NCI-H345 (cell line): ENCODE measurements around the gene ZNF608.

ENCODE experiments used
- DNase-seq: peaks from one replicate; lab custom pipeline; 2025; lab: John Stamatoyannopoulos, UW

Gene ZNF608, protein sequence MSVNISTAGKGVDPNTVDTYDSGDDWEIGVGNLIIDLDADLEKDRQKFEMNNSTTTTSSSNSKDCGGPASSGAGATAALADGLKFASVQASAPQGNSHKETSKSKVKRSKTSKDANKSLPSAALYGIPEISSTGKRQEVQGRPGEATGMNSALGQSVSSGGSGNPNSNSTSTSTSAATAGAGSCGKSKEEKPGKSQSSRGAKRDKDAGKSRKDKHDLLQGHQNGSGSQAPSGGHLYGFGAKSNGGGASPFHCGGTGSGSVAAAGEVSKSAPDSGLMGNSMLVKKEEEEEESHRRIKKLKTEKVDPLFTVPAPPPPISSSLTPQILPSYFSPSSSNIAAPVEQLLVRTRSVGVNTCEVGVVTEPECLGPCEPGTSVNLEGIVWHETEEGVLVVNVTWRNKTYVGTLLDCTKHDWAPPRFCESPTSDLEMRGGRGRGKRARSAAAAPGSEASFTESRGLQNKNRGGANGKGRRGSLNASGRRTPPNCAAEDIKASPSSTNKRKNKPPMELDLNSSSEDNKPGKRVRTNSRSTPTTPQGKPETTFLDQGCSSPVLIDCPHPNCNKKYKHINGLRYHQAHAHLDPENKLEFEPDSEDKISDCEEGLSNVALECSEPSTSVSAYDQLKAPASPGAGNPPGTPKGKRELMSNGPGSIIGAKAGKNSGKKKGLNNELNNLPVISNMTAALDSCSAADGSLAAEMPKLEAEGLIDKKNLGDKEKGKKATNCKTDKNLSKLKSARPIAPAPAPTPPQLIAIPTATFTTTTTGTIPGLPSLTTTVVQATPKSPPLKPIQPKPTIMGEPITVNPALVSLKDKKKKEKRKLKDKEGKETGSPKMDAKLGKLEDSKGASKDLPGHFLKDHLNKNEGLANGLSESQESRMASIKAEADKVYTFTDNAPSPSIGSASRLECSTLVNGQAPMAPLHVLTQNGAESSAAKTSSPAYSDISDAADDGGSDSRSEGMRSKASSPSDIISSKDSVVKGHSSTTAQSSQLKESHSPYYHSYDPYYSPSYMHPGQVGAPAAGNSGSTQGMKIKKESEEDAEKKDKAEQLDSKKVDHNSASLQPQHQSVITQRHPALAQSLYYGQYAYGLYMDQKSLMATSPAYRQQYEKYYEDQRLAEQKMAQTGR (N-terminal part only)

DNA sequence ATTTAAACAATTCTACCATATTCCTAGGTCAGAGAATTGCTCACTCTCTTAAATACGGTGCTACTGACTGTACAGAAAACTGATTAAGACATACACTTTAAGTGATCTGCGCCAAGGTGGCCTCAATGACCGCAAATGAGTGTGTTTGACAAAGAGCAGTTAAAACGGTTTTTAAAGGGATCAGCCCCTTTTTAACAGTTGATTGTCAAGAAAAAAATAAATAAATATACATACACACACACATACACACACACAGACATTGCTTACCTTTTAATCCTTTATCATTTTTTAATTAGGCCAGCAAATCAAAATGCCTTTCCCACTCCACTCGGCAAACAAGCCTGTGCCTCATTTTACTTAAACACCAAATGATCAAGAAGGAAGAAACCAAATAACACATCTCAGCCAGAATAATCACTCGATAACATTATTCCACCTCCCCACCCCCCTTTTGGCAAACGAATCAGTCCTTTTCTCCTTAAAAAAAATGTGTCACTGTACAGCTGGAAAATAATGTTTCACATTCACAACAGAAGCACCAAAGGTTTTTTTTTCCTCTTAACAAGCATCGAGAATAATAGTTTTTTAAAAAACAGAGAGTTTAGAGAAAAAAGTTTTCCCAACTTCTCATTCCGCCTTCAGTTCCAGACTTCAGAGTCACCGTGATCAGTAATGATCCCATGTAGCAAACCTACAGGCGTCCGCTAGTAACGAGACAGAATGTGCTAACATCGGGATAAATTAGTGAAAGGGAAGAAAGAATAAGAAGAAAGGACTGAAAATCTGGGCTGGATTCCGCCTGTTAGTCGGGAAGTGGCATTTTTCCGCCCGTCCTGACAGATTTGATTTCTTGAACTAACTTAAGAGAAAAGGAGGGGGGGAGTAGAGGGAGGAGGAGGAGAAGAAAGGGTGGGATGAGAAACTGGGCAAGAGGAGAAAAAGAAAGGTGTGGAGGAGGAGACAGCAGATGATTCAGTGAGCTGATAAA, at the start of gene ZNF608:
Gene ZNF608, minus strand, starts transcription at position 712 of the 988 bp plus-strand sequence. CDS start 1,650 bp downstream, outside the sequence.
- peak; percentile 29 for DNase-seq

DNA sequence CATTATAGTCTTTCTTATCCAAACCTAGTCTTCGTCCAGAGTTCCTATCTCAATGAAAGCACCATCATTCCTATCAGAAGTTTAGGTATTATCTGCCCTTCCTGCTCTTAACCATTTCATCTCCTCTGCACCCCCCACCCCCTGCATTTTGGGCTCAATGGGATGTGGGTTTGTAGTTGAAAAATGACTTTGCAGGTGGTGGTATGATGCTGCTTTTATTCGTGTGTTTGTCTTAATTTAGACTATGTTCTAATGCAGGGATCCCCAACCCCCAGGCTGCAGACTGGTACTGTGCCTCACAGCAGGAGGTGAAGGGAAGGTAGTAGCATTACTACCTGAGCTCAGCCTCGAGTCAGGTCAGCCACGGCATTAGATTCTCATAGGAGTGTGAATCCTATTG, 49.4 kb upstream of the ZNF608 start:
- no peak for DNase-seq

DNA sequence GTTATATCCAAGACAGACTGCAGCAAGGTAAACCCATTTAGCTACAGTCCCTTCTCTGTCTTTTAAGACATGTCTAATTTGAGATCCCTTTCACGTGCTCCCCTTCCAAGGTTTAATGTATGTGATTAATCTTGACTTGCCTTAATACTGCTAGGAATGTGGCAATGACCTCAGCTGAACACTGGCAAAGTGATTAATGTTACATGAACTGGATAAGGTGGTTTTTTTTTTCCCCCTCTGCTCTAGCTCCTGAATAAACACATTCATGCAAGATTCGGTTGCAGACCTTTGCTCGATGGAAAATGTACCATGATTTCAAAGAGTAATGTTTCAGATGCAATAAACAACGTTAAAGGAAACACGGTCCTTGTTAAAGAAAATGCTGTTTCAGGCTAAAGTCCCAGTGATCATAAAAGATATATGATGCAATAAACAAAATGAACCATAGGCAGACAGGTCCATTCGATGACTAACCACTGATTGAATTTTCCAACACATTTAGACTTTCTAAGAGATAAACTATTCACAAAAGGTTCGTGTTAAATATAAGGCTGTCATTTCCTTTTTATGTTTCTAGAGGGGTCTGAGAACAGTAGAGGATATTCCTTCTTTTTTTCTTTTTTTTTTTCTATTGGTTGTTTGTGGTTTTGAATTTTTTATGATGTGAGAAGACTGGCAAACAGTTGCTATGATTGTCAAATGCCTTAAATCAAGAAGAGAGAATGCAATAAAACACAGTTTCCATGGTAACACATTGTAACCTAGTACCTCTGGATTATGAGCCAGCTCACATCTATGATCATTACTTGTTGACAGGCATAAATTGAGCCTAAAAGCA, 44.7 kb upstream of the ZNF608 start:
- DNase-seq, result no peak

DNA sequence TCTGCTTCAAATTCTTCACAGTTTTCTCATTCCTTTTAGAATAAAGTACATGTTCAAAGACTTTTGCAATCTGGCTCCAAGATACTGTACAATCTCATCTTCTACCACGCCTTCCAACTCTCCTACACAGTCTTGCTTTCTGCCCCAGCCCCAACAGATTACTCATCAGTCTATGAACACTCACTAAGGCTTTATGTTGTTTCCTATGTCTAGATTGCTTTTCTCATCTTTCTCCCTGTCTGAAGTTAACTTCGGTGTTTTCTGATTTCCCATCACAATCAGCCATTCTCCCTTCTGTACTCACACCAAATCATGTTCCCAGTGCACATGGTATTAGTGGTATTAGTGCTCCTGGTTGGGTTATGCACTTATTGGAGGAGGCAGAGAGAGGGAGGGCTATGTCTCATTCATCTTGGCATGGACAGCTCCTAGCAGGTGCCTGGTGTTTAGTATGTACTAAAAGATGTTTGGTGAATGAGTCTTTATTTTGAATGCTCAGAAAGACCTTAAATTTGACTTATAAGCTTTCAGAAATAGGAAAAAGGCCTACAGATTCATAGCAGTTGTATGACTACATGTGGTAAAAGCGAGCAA, 44.0 kb upstream of the ZNF608 start:
- no peak for DNase-seq

DNA sequence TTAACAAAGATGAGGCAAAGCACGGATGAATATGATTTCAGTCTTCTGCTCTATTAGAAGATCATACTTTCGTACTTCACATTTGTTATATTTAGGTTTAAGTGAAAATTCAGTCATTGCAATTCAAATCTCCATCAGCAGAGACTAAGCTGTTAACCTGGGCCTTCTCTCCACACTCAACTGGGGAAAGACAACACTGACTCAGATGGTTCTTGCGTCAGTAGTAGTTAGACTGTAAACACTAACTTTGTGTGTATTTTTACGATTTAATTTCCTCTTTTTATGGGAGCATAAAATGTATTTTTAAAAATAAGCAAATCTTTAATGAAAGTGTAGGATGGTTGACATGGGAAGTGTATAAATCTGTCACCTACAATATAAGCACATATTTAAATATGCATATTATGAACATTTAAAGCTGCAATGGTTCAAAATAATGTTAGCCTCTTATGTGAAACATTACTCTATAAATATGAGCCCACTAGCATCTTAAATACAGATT, 42.7 kb upstream of the ZNF608 start:
- DNase-seq, result no peak

DNA sequence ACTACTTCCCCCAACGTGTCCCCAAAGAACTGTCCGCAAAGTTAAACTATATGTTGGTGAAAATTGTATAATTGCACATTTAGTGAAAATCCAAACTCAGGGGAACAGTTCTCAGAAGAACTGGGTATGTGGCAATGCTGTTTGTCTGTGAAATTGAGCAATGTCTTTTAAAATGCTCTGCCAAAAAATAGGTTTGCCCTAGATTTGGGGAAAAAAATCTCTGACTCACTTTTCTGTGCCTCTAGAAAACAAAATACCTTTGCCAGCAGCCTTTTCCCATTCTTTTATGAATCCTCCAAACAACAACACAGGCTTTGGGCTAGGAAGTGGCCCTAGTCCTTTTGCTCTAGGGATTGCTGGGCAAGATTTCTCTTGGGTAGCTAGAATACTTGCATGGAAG, 37.4 kb upstream of the ZNF608 start:
- DNase-seq, result no peak

DNA sequence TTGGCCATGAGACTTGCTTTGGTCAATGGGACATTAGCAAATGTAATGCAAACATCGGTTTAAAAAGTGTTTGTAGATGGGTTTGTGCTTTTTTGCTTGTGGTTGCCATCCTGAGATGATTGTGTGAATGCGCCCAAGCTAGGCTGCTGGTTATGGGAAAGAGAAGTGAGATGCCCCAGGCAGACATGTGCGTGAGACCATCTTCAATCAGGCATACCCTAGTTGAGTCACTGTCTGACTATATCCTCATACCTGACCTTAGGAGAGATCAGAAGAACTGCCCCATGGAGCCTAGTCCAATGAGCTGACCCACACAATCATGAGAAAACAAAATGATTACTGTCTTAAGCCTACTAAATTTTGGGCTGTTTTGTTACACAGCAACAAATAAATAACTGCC, 36.8 kb upstream of the ZNF608 start:
- DNase-seq, result no peak

DNA sequence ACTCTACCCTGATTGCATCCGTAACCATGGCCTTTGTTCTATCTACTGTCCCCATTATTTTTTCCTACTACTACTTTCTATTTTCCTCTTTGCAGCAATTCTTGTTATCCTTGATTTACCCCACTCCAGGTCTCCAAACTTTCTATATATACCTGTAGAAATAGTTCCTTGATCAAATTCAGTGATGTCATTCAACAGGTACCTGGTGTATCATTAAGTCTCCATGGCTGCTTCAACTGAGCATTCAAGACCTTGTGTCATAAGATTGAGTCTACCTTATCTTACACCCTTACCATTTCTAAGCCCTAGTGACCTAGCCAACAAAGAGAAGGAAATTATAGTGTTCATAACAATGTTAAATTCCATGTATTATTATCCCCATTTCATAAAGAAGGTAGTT, 35.8 kb upstream of the ZNF608 start:
- DNase-seq, result no peak

DNA sequence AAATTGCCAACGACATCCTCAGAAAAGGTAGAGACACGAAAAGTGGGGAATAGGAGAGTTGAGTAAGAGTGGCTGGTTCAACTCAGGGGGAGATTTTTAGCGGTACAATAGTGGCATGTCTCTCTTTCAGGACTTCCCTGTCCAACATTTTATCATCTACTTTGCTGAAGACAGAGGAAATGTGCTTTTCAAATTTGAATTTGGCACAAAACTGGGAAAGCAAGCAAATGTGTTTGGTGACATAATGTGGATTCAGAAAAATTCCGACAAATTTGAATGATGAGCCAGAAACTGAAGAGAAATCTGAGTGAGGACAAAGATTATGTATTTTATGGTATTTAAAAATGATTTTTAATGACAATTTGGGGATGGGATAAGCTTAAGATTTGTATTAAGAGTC, 33.6 kb upstream of the ZNF608 start:
- no peak for DNase-seq

DNA sequence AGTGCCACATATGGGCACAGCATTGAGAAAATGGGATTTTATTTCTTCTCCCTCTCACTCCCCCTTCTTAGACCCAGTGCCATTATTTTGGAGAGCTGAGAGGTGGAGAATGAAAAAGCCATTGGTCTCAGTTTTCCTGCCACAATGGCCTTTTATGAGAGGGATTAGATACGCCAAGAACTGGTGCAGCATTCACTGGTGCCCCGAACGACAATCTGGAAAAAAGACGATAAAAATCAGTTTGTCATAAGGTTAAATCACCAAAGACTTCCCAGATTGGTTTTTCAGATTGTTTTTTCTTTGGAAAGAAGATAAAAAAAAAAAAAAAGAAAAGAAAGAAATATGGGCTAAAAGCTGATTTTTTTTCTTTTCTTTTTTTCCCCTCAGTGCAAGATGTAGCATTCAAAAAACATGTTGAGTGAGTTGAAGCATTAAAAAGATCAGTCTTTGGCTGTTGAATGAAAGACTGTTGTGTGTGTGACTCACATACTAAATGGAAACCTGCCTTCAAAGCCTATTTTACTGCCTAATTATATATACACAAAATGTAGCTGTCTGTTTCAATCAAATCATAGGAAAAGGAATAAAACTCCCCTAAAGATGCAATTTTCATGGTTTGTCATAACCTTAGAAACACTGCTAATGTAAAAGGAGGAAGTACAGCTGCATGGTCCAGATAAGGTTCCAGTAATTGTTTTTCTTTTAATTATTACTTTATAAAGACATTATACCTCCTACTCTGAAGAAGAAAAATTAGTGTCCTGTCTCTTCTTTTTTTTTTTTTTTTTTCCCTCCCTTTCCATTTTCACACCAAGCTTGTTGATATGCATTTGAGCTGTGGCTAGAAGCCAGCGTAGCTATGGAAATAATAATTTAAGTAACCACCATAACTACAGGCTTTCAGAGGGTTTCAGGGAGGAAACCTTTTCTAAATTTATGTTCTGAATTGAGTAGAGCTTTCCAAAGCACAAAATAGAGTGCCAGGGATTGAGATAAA, 27.2 kb upstream of the ZNF608 start:
- DNase-seq, result no peak

DNA sequence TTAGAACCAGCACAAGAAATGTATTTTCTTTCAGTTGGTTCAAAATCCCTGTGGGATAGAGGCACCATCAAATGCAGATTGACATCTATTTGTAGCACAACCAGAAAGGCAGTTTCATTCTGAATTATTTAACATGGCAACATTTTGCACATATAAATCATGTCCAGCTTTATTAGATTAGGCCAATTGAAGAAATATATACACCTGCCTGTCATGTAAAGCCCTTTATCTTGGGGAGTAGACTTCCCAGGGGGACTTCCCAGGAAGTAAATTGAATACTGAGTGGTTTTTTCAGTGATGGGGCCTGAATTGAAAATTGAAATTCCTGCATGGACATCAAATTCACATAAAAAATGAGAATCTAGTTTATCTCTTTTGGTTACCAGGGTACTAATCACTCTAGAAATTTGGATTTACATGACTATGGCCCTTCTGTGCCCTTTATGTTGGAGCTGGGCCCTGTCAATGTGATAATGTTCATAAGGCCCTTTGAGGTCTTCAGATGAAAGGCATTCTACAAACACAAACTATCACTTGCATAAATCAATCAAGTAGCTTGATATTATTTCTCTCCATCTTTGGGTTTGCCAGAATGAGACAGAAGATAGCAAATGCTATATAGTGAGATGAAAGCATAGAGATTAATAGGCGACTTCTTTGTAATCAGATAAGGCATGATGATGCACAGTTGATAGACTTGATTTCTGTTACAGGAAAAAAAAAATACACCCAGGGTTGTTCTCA, 26.2 kb upstream of the ZNF608 start:
- no peak for DNase-seq

DNA sequence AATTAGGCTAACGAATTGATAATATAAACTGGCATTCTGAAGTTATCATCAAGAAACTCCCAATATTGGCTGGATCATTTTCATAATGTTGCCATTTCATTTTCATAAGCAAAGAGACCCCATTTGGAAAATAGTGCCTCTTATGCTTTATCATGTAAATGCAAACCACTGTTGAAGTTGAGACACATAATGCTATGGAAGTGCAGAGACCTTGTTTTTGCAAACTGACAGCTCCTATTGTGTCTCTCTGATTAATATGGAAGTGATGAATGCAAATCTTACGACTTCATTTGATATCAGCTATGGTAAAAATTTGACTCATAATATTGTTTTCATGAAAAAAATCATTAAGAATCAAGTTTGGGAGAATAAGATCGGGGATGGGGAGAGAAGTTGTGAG, 25.3 kb upstream of the ZNF608 start:
- DNase-seq, result no peak

DNA sequence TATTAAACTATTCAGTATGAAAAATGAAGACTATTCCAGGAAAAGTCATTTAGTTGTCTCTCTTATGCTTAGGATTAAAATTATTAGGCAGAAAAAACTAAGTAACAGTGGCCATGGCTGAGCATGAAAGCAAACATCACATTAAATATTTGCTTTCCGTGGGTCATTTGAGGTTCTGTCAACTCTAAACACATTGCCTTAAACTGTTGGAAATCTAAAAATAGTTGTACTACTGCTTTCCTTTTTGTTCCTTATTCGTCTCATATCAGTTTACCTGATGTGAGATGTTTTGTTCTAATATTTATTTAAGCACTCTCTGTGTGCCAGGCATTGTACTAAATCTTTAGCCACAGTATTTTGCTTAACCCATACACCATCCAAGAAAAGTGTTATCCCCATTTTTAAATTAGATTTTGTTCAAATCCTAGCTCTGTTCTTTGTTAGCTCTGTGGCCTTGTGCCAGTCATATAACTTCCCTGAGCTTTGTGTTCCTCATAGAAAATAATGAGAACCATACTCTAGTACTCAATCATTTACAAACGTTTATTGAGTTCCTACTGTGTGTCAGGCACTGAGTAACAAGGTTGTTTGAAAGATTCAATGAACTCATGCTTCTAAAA, 18.7 kb upstream of the ZNF608 start:
- peak; percentile 48 for DNase-seq

DNA sequence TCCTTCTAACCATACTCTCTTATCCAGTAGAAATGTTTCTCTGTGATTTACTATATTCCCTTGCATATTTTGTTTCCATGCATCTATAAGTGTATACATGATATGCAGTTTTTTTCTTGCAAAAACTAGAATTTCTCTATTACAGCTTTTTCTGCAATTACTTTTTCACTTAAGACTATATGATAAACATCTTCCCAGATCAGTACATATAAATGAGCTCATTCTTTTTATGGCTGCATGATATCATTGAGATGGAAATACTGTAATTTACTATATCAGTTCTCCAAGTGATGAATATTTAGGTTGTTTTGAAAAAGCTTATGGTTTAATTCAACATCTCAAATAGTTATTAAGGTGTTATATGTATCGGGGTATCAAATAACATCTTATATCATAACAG, 18.1 kb upstream of the ZNF608 start:
- DNase-seq, result no peak

DNA sequence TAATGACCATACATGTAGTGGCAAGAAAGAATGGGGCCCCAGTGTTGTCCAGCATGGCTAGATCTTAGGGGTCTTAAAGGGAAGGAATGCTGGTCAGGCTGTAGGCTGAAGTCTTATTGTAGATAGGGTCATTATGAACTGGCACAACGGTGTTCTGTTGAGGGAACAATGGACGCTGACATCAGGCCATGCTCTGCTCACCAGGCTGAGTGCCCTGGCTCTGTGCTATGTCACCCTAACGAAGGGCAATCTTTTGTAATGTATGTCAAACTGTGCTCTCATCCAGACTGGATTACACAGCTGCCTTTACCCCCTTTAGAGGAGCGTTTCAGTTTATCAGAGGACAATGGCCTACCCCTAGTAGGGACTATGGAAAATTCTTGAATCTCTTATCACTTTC, 14.6 kb upstream of the ZNF608 start:
- DNase-seq, result no peak

DNA sequence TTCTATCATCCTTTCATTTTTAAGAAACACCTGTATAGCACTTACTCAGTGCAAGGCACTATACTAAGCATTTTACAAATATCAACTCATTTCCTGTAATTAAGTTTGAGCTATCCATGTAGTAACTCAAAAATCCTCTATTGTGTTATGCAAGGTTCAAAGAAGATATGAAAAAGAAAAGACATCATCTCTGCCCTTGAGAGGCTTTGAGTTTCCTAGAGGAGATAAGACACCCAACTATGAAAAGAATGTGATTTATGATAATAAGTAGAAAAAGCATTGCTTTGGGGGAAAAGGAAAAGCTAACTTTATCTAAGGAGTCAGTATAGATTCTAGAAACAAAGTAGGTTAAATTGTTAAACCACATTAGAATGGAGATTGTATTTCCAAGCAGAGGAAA, 14.2 kb upstream of the ZNF608 start:
- DNase-seq, result no peak

DNA sequence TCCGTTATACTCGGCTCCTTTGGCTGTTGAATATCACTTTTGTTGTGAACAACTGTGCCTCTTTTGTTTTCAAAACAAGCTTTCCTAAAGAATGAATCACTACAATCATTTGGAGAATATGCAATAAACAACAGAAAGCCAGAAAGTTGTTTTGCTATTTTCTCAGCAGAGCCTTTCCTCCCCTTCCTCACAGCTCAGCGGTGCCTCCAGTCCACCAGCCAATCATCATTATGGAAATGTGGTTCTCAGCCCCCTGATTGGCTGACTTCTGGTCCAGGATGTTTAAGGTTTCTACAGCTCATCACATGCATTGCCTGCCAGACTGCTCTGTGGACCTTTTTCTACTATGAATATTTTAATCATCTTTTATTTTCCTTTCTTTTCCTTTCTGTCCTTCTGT, 9.1 kb upstream of the ZNF608 start:
- no peak for DNase-seq
